Stomach (tissue), 4 donors: Measurements from ENCODE around the gene SCTR.

Experiments used
- CTCF ChIP-seq, 7 experiments: fragments of 450-650 bp in 4 of 7; fragments of 200-600 bp in 3 of 7; sonication (generic) in 3 of 7; IDR thresholded peaks; one replicate each; pipeline ENCODE4 v1.5.1; 2016 to 2019; ENCODE audit warnings: antibody characterized with exemption in 7 of 7, control low read depth in 2 of 7, mild to moderate bottlenecking in 1 of 7
- POLR2A ChIP-seq, 4 donors: fragments of 450-650 bp; IDR thresholded peaks; one replicate each; pipeline ENCODE4 v1.6.1; 2016; ENCODE audit warnings: antibody characterized with exemption in 4 of 4, control low read depth in 2 of 4, mild to moderate bottlenecking in 1 of 4, moderate library complexity in 1 of 4
- POLR2AphosphoS5 ChIP-seq, 3 donors: sonication (generic); formaldehyde crosslinking; IDR thresholded peaks; one replicate each; pipeline ENCODE4 v1.6.1; 2016; ENCODE audit warnings: antibody characterized with exemption in 3 of 3

GRCh38 chr2:119482481-119483394 is 41.5 kb downstream of the SCTR start:
- TF ChIP-seq CTCF (IDR thresholded peaks at IDR 0.05) = no peak
- TF ChIP-seq POLR2A (IDR thresholded peaks at IDR 0.05) = no peak
- TF ChIP-seq POLR2AphosphoS5 (IDR thresholded peaks at IDR 0.05) = no peak
